ENCODE results near the gene SLC66A2.

Gene SLC66A2

DNA sequence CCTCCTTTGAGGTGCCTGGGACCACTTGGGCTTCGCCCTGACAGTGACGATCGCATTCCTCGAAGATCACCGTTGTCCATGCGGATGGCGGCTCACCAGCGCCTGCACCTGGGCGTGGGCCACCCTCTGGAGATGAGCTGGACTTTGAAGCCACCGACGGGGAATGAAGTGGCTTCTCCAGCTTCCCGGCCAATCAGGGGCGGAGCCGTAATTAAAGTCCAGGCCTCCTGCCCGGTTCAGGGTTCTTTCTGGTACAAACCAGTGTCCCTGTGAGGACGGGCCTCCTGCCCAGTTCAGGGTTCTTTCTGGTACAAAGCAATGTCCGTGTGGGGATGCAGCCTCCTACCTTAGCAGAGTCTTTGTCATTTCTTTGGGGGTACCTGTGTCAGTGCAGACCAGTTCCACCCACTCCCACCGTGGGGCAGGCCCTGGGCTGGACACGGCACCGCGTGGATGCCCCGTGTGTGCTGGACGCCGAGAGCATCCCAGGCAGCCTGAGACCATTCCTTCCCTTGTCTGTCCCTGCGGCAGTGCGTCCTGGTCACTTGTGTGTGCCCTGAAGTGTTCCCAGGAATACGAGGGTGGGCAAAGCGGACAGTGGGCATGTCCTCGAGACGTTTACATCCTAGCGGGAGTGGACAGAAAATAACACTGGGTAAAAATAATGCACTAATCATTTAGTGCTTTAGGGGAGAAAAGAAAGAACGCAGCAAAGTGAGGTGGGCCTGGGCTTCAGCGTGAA lies 98.7 kb downstream of the SLC66A2 start:
- no peak overlapping the region for H4K8ac ChIP-seq (ENCODE audit: low read depth, low read length)
- H2BK5ac ChIP-seq (ENCODE audit: low read length), result no peak overlapping the region
- no peak overlapping the region for H3K18ac ChIP-seq (ENCODE audit: low read length)
- no peak overlapping the region for H2BK120ac ChIP-seq (ENCODE audit: low read depth, low read length)
- H3K79me2 ChIP-seq (ENCODE audit: control insufficient read depth, insufficient read depth, low read length), result no peaks in the 10 kb centered on the region
- H3K4me3 ChIP-seq (ENCODE audit: low read length), result no peak overlapping the region
- no peaks in the 10 kb centered on the region for H3K27me3 ChIP-seq (ENCODE audit: insufficient read depth, low read length, poor library complexity)
- WGBS (ENCODE audit: extremely low coverage, insufficient coverage, low lambda C conversion rate), result no CpG with 5 or more reads among the region's 33 CpGs
- no peaks in the 10 kb centered on the region for H3K36me3 ChIP-seq (ENCODE audit: control insufficient read depth, insufficient read depth, low read length)
- DNase-seq, result no peak
- H3K23ac ChIP-seq (ENCODE audit: low read length), result no peak overlapping the region
- no peak overlapping the region for H3K27ac ChIP-seq (ENCODE audit: low read depth, low read length)
- H3K4me2 ChIP-seq (ENCODE audit: low read length), result no peak overlapping the region
- H3K56ac ChIP-seq (ENCODE audit: low read length), result no peak overlapping the region
- H3K9ac ChIP-seq (ENCODE audit: low read length), result no peak overlapping the region
- H3K4ac ChIP-seq (ENCODE audit: low read depth, low read length), result no peak overlapping the region
- no peaks in the 10 kb centered on the region for H3K79me1 ChIP-seq (ENCODE audit: low read length)
- H4K5ac ChIP-seq (ENCODE audit: low read length), result no peak overlapping the region
- H2BK15ac ChIP-seq (replicated peaks; ENCODE audit: low read depth), result no peak overlapping the region
- no peak overlapping the region for H2AK5ac ChIP-seq (ENCODE audit: low read length)
- H3K4me1 ChIP-seq (ENCODE audit: control insufficient read depth, low read depth, low read length), result no peaks in the 10 kb centered on the region

All from mesendoderm (in vitro differentiated cells).